ENCODE measurements around the gene INPPL1.

Gene INPPL1

GRCh38 chr11:72234514-72234830 lies 9.9 kb downstream of the INPPL1 start:
- ChIA-PET POLR2A (interaction anchor here (5.8 kb wide), 1 partner anchor 11 kb away, joined by 45 read pairs; the partner anchor contains the start of gene INPPL1), CTCF (interaction anchor here (0.7 kb wide), 1 partner anchor 167 kb away, joined by 3 read pairs; no protein-coding TSS in a partner anchor)
- DNase-seq (ENCODE audit: extremely low spot score) = no peak
- no peak for TF ChIP-seq LEF1 (IDR thresholded peaks at IDR 0.05; ENCODE audit: borderline replicate concordance)
- no peak for TF ChIP-seq BHLHE40 (IDR thresholded peaks at IDR 0.05; ENCODE audit: borderline replicate concordance)
- no peak for TF ChIP-seq L3MBTL2 (conservative IDR thresholded peaks at IDR 0.05)
- TF ChIP-seq SP1 (IDR thresholded peaks at IDR 0.05) = no peak
- no peak for TF ChIP-seq PKNOX1 (IDR thresholded peaks at IDR 0.05)
- TF ChIP-seq ELF4 (IDR thresholded peaks at IDR 0.05) = no peak
- no peak for TF ChIP-seq FOXM1 (IDR thresholded peaks at IDR 0.05; ENCODE audit: borderline replicate concordance)
- no peak for TF ChIP-seq CTBP1 (IDR thresholded peaks at IDR 0.05; ENCODE audit: borderline replicate concordance)
- no peak for TF ChIP-seq TARDBP (IDR thresholded peaks at IDR 0.05)
- TF ChIP-seq ARNT (IDR thresholded peaks at IDR 0.05) = no peak
- no peak for TF ChIP-seq ZNF384 (IDR thresholded peaks at IDR 0.05)
- no peak for TF ChIP-seq HDGF (IDR thresholded peaks at IDR 0.05; ENCODE audit: borderline replicate concordance)
- no peak for TF ChIP-seq FOXA1 (IDR thresholded peaks at IDR 0.05)
- TF ChIP-seq FOXK2 (IDR thresholded peaks at IDR 0.05) = no peak
- TF ChIP-seq NFRKB (IDR thresholded peaks at IDR 0.05) = no peak
- no peak for TF ChIP-seq SUZ12 (IDR thresholded peaks at IDR 0.05)

GRCh38 chr11:72234920-72235319 lies 10.4 kb downstream of the INPPL1 start:
- POLR2A ChIA-PET = interaction anchor here (5.8 kb wide), 1 partner anchor 11 kb away, joined by 45 read pairs; the partner anchor contains the start of gene INPPL1
- CTCF ChIA-PET = interaction anchor here (0.7 kb wide), 1 partner anchor 167 kb away, joined by 3 read pairs; no protein-coding TSS in a partner anchor
- no peak for DNase-seq (ENCODE audit: extremely low spot score)
- TF ChIP-seq NFRKB (IDR thresholded peaks at IDR 0.05) (no peak), ELF4 (IDR thresholded peaks at IDR 0.05) (no peak), HDGF (IDR thresholded peaks at IDR 0.05; ENCODE audit: borderline replicate concordance) (no peak), SP1 (IDR thresholded peaks at IDR 0.05) (no peak)

- DNase-seq (ENCODE audit: extremely low spot score) = no peak
- ChIA-PET POLR2A (interaction anchor here (5.8 kb wide), 1 partner anchor 12 kb away, joined by 45 read pairs; the partner anchor contains the start of gene INPPL1), CTCF (interaction anchor here (0.6 to 1.8 kb wide), 3 partner anchors 12 to 168 kb away, joined by 3 to 7 read pairs (median 3); no protein-coding TSS in a partner anchor)
- TF ChIP-seq FOXA1 (IDR thresholded peaks at IDR 0.05) = no peak
- TF ChIP-seq SUZ12 (IDR thresholded peaks at IDR 0.05) = no peak
- no peak for TF ChIP-seq L3MBTL2 (conservative IDR thresholded peaks at IDR 0.05)
- TF ChIP-seq FOXK2 (IDR thresholded peaks at IDR 0.05) = no peak
- TF ChIP-seq HDGF (IDR thresholded peaks at IDR 0.05; ENCODE audit: borderline replicate concordance) = no peak
- TF ChIP-seq CTBP1 (IDR thresholded peaks at IDR 0.05; ENCODE audit: borderline replicate concordance) = no peak
- no peak for TF ChIP-seq PKNOX1 (IDR thresholded peaks at IDR 0.05)
- TF ChIP-seq FOXM1 (IDR thresholded peaks at IDR 0.05; ENCODE audit: borderline replicate concordance) = no peak
- no peak for TF ChIP-seq BHLHE40 (IDR thresholded peaks at IDR 0.05; ENCODE audit: borderline replicate concordance)
- no peak for TF ChIP-seq LEF1 (IDR thresholded peaks at IDR 0.05; ENCODE audit: borderline replicate concordance)
- no peak for TF ChIP-seq SP1 (IDR thresholded peaks at IDR 0.05)
Observed at GRCh38 chr11:72235351-72236057, 10.9 kb downstream of the INPPL1 start.

- DNase-seq (ENCODE audit: extremely low spot score) = no peak
- no peak for TF ChIP-seq NFRKB (IDR thresholded peaks at IDR 0.05)
- POLR2A ChIA-PET = interaction anchor here (5.8 kb wide), 1 partner anchor 12 kb away, joined by 45 read pairs; the partner anchor contains the start of gene INPPL1
- CTCF ChIA-PET = interaction anchor here (0.6 to 1.8 kb wide), 4 partner anchors 13 to 195 kb away, joined by 3 to 7 read pairs (median 3); no protein-coding TSS in a partner anchor
Observed at GRCh38 chr11:72236083-72236697, 11.6 kb downstream of the INPPL1 start.

- POLR2A ChIA-PET = interaction anchor here (5.8 kb wide), 1 partner anchor 13 kb away, joined by 45 read pairs; the partner anchor contains the start of gene INPPL1
- no peak for TF ChIP-seq FOXK2 (IDR thresholded peaks at IDR 0.05)
- TF ChIP-seq ZNF384 (IDR thresholded peaks at IDR 0.05) = no peak
- no peak for TF ChIP-seq LEF1 (IDR thresholded peaks at IDR 0.05; ENCODE audit: borderline replicate concordance)
- no peak for TF ChIP-seq TARDBP (IDR thresholded peaks at IDR 0.05)
- TF ChIP-seq HDGF (IDR thresholded peaks at IDR 0.05; ENCODE audit: borderline replicate concordance) = no peak
- TF ChIP-seq ARNT (IDR thresholded peaks at IDR 0.05) = no peak
- no peak for TF ChIP-seq CTBP1 (IDR thresholded peaks at IDR 0.05; ENCODE audit: borderline replicate concordance)
- no peak for TF ChIP-seq PKNOX1 (IDR thresholded peaks at IDR 0.05)
- TF ChIP-seq SUZ12 (IDR thresholded peaks at IDR 0.05) = no peak
- TF ChIP-seq L3MBTL2 (conservative IDR thresholded peaks at IDR 0.05) = no peak
- no peak for TF ChIP-seq FOXM1 (IDR thresholded peaks at IDR 0.05; ENCODE audit: borderline replicate concordance)
- no peak for TF ChIP-seq SP1 (IDR thresholded peaks at IDR 0.05)
- no peak for TF ChIP-seq NFRKB (IDR thresholded peaks at IDR 0.05)
- no peak for TF ChIP-seq FOXA1 (IDR thresholded peaks at IDR 0.05)
- no peak for TF ChIP-seq BHLHE40 (IDR thresholded peaks at IDR 0.05; ENCODE audit: borderline replicate concordance)
- TF ChIP-seq ELF4 (IDR thresholded peaks at IDR 0.05) = no peak
- CTCF ChIA-PET = interaction anchor here (0.7 to 1.8 kb wide), 3 partner anchors 14 to 194 kb away, joined by 3 to 7 read pairs (median 3); no protein-coding TSS in a partner anchor
- no peak for DNase-seq (ENCODE audit: extremely low spot score)
Observed at GRCh38 chr11:72236774-72237111, 12.2 kb downstream of the INPPL1 start.

Measured in HEK293T (cell line).